Type B pancreatic cell (in vitro differentiated cells): ENCODE measurements around the gene JAG2. TPM values are rescaled to one million over a fixed set of nuclear protein-coding genes. Genes with fewer than 3 reads are reported as not detected.
A peak's percentile ranks its signal among the peaks of the same experiment; 100 is the strongest.

Experiments
- DNase-seq: peaks from one replicate; pipeline ENCODE4 v3.0.0; 2021; ENCODE audit warnings: mixed read lengths; ENCODE audit not compliant: unreplicated experiment; ENCODE audit errors: extremely low spot score
- H3K27ac Mint-ChIP-seq: 2 replicates; pipeline ENCODE4 v1.8.0; 2021; ENCODE audit warnings: mild to moderate bottlenecking, mixed read lengths
- H3K27me3 Mint-ChIP-seq: 2 replicates; pipeline ENCODE4 v1.8.0; 2021; ENCODE audit warnings: mixed read lengths
- H3K36me3 Mint-ChIP-seq: 2 replicates; pipeline ENCODE4 v1.8.0; 2021; ENCODE audit warnings: mixed read lengths
- H3K4me1 Mint-ChIP-seq: one replicate; pipeline ENCODE4 v1.8.0; 2021; ENCODE audit warnings: mixed read lengths; ENCODE audit not compliant: unreplicated experiment
- H3K4me3 Mint-ChIP-seq: 2 replicates; pipeline ENCODE4 v1.8.0; 2021; ENCODE audit warnings: mild to moderate bottlenecking, mixed read lengths
- H3K9me3 Mint-ChIP-seq: 2 replicates; pipeline ENCODE4 v1.8.0; 2021; ENCODE audit warnings: mixed read lengths
- CTCF ChIP-seq: fragments of 200-600 bp; sonication (generic); conservative IDR thresholded peaks from 2 replicates; pipeline ENCODE4 v1.5.0; 2021; ENCODE audit warnings: antibody characterized with exemption, mild to moderate bottlenecking
- total RNA-seq: library from RNA; stranded (reverse); gene quantifications from 2 replicates; pipeline ENCODE4 v1.2.1, GENCODE V29; 2021; ENCODE audit warnings: low replicate concordance

JAG2 gene
- total RNA-seq, 1 donor from 2014 or later, result 16.5 TPM

DNA sequence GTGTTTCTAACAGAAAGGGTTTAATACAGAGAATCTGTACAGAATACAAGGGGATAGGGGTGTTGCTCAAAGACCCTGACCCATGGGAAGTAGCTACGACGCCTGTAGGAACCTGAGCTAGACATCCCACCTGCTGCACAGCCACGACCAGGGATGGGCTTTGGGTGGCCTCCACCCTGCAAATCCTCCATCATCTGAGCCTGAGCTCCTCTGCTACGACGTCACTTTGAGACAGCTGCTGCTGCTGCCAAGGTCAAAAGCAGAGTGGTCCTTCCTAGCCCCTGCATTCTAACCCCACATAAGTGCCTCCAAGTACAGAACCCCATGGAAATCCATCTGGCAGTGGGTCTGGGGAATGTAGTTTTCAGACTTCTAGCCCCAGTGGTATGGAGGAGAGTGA is 43.8 kb downstream of the JAG2 start:
- Mint-ChIP-seq H3K4me1 (peaks cover 19% of the 10 kb centered on the region), H3K36me3 (no peaks in the 10 kb centered on the region), H3K9me3 (peaks cover 6% of the 10 kb centered on the region), H3K27ac (no peak overlapping the region), H3K27me3 (peaks cover 22% of the 10 kb centered on the region), H3K4me3 (no peak overlapping the region)
- peak; percentile 20 for DNase-seq
- TF ChIP-seq CTCF, result no peak

- Mint-ChIP-seq H3K4me1 (peaks cover 19% of the 10 kb centered on the region), H3K9me3 (peaks cover 6% of the 10 kb centered on the region), H3K36me3 (no peaks in the 10 kb centered on the region), H3K4me3 (no peak overlapping the region), H3K27me3 (peaks cover 22% of the 10 kb centered on the region), H3K27ac (no peak overlapping the region)
- no peak for TF ChIP-seq CTCF
- DNase-seq, result peak; percentile 61
Measured at GRCh38 chr14:105123981-105124765, 44.4 kb downstream of the JAG2 start.

GRCh38 chr14:105123064-105123665 is 45.4 kb downstream of the JAG2 start:
- Mint-ChIP-seq H3K9me3 (peaks cover 6% of the 10 kb centered on the region), H3K27me3 (peaks cover 22% of the 10 kb centered on the region), H3K4me3 (no peak overlapping the region), H3K27ac (no peak overlapping the region), H3K36me3 (no peaks in the 10 kb centered on the region), H3K4me1 (peaks cover 16% of the 10 kb centered on the region)
- no peak for TF ChIP-seq CTCF
- peak; percentile 15 for DNase-seq

DNA sequence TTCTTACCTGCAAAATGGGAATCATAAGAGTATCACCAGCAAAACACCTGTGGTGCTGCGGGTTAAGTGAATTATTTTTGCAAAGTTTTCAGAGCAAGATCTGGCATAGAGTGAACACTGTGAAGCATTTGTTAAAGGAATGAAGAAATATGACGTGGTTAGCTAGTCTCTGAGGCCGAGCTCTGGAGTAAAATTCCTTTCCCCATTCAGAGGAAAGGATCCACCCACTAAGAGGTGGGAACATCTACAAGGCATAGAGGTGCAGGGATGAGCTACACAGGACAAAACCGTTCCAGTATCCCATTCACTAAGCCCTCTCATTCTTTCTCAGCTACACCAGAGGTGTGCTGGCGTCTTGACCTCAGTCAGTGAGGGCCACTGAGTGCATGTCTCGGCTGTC is 48.5 kb downstream of the JAG2 start:
- no peak for TF ChIP-seq CTCF
- Mint-ChIP-seq H3K27me3 (peaks cover 8% of the 10 kb centered on the region), H3K36me3 (no peaks in the 10 kb centered on the region), H3K27ac (peak overlapping the region; percentile 97), H3K4me1 (peaks cover 10% of the 10 kb centered on the region), H3K4me3 (peak overlapping the region; percentile 26), H3K9me3 (peaks cover 12% of the 10 kb centered on the region)
- DNase-seq, result peak; percentile 25

DNA sequence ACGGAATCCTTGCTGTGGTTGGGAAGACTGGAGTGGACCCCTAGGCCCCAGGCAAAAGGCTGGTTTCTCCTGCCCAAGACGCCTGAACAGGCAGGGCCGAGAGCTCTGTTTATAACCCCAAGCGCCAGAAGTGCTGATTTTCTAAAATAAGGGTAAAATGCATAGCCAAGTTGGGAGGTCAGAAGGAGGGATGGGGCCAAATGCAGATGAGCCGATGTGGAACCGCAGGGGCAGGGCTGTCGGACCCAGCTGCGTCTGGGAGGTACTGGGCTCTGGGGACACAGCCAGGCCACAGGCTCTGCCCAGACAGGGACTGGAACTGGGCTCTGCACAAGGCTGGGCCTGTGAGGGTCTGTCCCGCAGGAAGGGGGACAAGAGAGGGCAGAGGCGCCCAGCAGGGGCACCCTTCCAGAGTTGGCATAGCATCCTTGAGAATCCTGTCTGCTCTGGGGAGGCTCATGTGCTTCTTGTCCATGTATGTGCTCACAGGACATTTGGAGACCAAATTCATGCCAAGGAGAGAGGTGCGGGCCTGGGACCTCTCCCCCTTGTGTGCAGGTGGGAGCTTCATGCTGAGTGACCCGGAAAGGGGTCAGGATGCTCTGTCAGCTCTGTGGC is 49.1 kb downstream of the JAG2 start:
- no peak for TF ChIP-seq CTCF
- DNase-seq, result peak; percentile 53
- Mint-ChIP-seq H3K27ac (peak overlapping the region; percentile 97), H3K9me3 (peaks cover 12% of the 10 kb centered on the region), H3K36me3 (no peaks in the 10 kb centered on the region), H3K4me3 (peak overlapping the region; percentile 81), H3K4me1 (peaks cover 9% of the 10 kb centered on the region), H3K27me3 (peaks cover 8% of the 10 kb centered on the region)
